Hepatocyte (in vitro differentiated cells): Measurements from ENCODE around the gene UVSSA. TPM values are rescaled to one million over a fixed set of nuclear protein-coding genes. Genes with fewer than 3 reads are reported as not detected.

Experiments
- DNase-seq: peaks from one replicate; pipeline ENCODE4 v3.0.0-alpha.2; 2016; ENCODE audit warnings: low spot score
- H2AFZ ChIP-seq: fragments of 200-600 bp; sonication (generic); 2 replicates; pipeline ENCODE4 v1.6.0; 2016; ENCODE audit warnings: antibody characterized with exemption, mild to moderate bottlenecking
- H3K27ac ChIP-seq: fragments of 200-600 bp; sonication (generic); 2 replicates; pipeline ENCODE4 v1.5.1; 2016; ENCODE audit warnings: mild to moderate bottlenecking
- H3K27me3 ChIP-seq: fragments of 200-600 bp; sonication (generic); 2 replicates; pipeline ENCODE4 v1.6.1; 2016
- H3K36me3 ChIP-seq: fragments of 200-600 bp; sonication (generic); replicated peaks from 2 replicates; pipeline ENCODE4 v1.5.1; 2016; ENCODE audit warnings: low read depth; ENCODE audit not compliant: insufficient read depth
- H3K4me1 ChIP-seq: fragments of 200-600 bp; sonication (generic); 2 replicates; pipeline ENCODE4 v1.5.1; 2016; ENCODE audit warnings: mild to moderate bottlenecking, moderate library complexity; ENCODE audit not compliant: insufficient read depth
- H3K4me2 ChIP-seq: fragments of 200-600 bp; sonication (generic); 2 replicates; pipeline ENCODE4 v1.6.0; 2016
- H3K4me3 ChIP-seq: fragments of 200-600 bp; sonication (generic); 2 replicates; pipeline ENCODE4 v1.5.1; 2016; ENCODE audit warnings: mild to moderate bottlenecking
- H3K79me2 ChIP-seq: fragments of 200-600 bp; sonication (generic); 2 replicates; pipeline ENCODE4 v1.6.0; 2017; ENCODE audit warnings: mild to moderate bottlenecking
- H3K9me2 ChIP-seq: fragments of 200-600 bp; sonication (generic); replicated peaks from 2 replicates; pipeline ENCODE4 v1.6.0; 2017; ENCODE audit warnings: mild to moderate bottlenecking; ENCODE audit not compliant: insufficient read depth
- H3K9me3 ChIP-seq: fragments of 200-600 bp; sonication (generic); 2 replicates; pipeline ENCODE4 v1.5.1; 2016; ENCODE audit warnings: low read depth, mild to moderate bottlenecking
- H4K20me1 ChIP-seq: fragments of 200-600 bp; sonication (generic); 2 replicates; pipeline ENCODE4 v1.6.0; 2016; ENCODE audit warnings: mild to moderate bottlenecking; ENCODE audit not compliant: insufficient read depth, poor library complexity, severe bottlenecking
- EZH2 ChIP-seq: fragments of 200-600 bp; sonication (generic); IDR thresholded peaks from 2 replicates; pipeline ENCODE4 v1.6.1; 2016; ENCODE audit warnings: antibody characterized with exemption, mild to moderate bottlenecking, borderline replicate concordance
- EZH2phosphoT487 ChIP-seq: fragments of 200-600 bp; sonication (generic); IDR thresholded peaks from one replicate; pipeline ENCODE4 v1.6.1; 2018; ENCODE audit warnings: antibody characterized with exemption, mild to moderate bottlenecking, low read depth, moderate library complexity; ENCODE audit not compliant: unreplicated experiment, severe bottlenecking
- WGBS: methylation state at CpG from one replicate; pipeline ENCODE4 v1.1.6; 2016; ENCODE audit warnings: low lambda C conversion rate; ENCODE audit errors: missing lambda C conversion rate; 5-methylcytosine and 5-hydroxymethylcytosine counted together
- polyA plus RNA-seq: library from polyadenylated mRNA; unstranded; fragments of >200 nt; fragmentation: Nextera tagmentation; extraction: Ambion mirVana; gene quantifications from 2 replicates; pipeline ENCODE4 v1.2.1, GENCODE V29; 2016
- total RNA-seq: library from RNA; depleted of rRNA; stranded (reverse); fragments of >200 nt; gene quantifications from 2 replicates; pipeline ENCODE4 v1.2.3, GENCODE V29; 2014
- TF ChIP-seq, protein P1 (sequence below): fragments of 200-600 bp; sonication (generic); IDR thresholded peaks from 2 replicates; pipeline ENCODE4 v1.5.1; 2016; ENCODE audit warnings: antibody characterized with exemption, mild to moderate bottlenecking; ENCODE audit not compliant: poor library complexity

Gene UVSSA
- total and polyA plus RNA-seq, 2 experiments from 2014 or later, result 10.6 to 11.0 TPM

DNA sequence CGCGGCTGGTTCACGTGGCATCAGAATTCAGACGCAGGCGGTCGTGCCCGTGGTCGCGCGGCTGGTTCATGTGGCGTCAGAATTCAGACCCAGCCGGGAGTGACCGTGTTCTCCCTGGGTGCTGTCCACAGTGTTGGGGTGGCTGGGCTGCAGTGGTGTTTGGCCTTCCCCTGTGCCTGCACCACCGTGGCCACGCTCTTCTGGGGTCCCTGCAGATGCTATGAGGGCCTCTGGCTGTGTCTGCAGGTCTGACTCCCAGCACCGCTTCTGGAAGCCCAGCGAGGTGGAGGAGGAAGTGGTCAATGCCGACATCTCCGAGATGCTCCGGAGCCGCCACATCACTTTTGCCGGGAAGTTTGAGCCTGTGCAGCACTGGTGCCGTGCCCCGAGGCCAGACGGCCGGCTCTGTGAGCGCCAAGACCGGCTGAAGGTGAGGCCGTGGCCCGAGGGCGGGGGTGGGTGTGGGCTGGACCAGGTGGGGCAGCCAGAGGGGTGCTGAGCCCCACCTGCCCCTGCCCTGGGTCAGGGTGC, 32.9 kb downstream of the UVSSA start:
- Histone ChIP-seq H3K4me1 (no peaks in the 10 kb centered on the region), H3K9me3 (no peaks in the 10 kb centered on the region), H3K27ac (no peak overlapping the region), H3K4me2 (no peak overlapping the region), H2AFZ (no peak overlapping the region), H3K36me3 (no peaks in the 10 kb centered on the region), H3K79me2 (no peaks in the 10 kb centered on the region), H3K9me2 (no peaks in the 10 kb centered on the region), H4K20me1 (no peaks in the 10 kb centered on the region), H3K27me3 (no peaks in the 10 kb centered on the region), H3K4me3 (no peak overlapping the region)
- 97% methylated on average over 28 of the region's 31 CpGs for WGBS
- DNase-seq, result no peak
- no peak for TF ChIP-seq EZH2
- no peak for TF ChIP-seq EZH2phosphoT487

DNA sequence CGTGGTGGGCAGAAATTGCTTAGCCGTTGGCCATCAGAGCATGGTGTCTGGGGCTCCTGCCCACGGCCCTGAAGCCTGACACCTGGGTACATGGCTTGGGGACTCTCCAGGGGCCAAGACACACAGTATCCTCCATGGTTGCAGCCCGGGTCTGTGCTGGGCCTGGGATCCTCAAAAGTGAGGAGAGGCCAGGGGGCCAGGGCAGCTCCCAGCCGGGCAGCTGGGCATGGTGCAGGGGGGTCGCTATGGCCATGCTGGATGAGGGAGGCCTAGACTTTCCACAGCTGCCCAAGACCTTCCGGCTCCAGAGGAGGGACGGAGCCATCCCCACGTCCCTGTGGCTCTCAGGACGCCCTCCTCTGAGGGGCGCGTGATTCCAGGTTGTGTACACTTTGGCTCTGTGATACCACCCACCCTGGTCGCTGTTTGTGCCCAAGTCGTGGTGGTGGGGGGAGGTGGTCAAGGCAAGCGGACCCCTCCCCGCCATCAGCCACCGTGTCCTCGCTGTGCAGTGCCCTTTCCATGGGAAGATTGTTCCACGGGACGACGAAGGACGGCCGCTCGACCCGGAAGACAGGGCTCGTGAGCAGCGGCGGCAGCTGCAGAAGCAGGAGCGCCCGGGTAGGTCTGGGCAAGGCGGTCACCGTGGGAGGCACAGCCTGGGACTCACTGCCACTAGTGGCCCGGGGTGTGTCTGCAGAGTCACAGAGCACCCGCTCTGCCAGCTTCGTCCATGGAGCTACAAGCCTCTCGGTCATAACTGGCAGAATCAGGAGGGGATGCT, 33.6 kb downstream of the UVSSA start:
- no peak overlapping the region for H3K4me2 ChIP-seq
- no peaks in the 10 kb centered on the region for H4K20me1 ChIP-seq
- no peak overlapping the region for H2AFZ ChIP-seq
- H3K4me3 ChIP-seq, result no peak overlapping the region
- no peaks in the 10 kb centered on the region for H3K79me2 ChIP-seq
- H3K9me2 ChIP-seq, result no peaks in the 10 kb centered on the region
- TF ChIP-seq EZH2phosphoT487 (no peak), EZH2 (no peak)
- TF ChIP-seq, protein P1, sequence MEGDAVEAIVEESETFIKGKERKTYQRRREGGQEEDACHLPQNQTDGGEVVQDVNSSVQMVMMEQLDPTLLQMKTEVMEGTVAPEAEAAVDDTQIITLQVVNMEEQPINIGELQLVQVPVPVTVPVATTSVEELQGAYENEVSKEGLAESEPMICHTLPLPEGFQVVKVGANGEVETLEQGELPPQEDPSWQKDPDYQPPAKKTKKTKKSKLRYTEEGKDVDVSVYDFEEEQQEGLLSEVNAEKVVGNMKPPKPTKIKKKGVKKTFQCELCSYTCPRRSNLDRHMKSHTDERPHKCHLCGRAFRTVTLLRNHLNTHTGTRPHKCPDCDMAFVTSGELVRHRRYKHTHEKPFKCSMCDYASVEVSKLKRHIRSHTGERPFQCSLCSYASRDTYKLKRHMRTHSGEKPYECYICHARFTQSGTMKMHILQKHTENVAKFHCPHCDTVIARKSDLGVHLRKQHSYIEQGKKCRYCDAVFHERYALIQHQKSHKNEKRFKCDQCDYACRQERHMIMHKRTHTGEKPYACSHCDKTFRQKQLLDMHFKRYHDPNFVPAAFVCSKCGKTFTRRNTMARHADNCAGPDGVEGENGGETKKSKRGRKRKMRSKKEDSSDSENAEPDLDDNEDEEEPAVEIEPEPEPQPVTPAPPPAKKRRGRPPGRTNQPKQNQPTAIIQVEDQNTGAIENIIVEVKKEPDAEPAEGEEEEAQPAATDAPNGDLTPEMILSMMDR, result no peak
- WGBS, result 95% methylated on average over 36 of the region's 36 CpGs
- H3K27me3 ChIP-seq, result no peaks in the 10 kb centered on the region
- DNase-seq, result no peak
- no peaks in the 10 kb centered on the region for H3K9me3 ChIP-seq
- H3K36me3 ChIP-seq, result no peaks in the 10 kb centered on the region
- no peaks in the 10 kb centered on the region for H3K4me1 ChIP-seq
- no peak overlapping the region for H3K27ac ChIP-seq

DNA sequence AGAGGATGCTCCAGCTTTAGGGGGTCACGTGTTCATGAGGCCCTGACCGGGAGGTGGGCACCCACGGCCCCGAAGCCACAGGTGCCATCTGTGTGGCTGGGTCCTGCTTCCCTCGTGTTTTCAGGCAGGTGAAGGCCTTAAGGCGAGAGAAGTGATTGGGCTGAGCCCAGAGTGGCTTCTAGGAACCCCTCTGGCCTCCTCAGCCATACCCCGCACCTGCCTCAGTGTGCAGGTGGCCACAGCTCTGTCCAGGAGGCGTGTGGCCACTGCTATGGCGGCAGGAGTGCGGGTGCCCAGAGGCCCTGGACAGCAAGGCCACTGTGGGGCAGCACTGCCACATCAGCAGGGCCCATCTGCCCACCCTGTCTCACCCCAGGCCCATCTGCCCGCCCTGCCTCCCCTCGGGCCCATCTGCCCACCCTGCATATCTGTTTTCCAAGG, 34.2 kb downstream of the UVSSA start:
- 92% methylated on average over 12 of the region's 12 CpGs for WGBS

More for the DNA sequence above, 34.2 kb downstream of the UVSSA start:
- Histone ChIP-seq H3K4me3 (no peak overlapping the region), H3K27ac (no peak overlapping the region), H2AFZ (no peak overlapping the region), H3K27me3 (no peaks in the 10 kb centered on the region), H3K4me1 (no peaks in the 10 kb centered on the region), H3K79me2 (no peaks in the 10 kb centered on the region), H3K36me3 (no peaks in the 10 kb centered on the region), H3K9me3 (no peaks in the 10 kb centered on the region), H3K9me2 (no peaks in the 10 kb centered on the region), H3K4me2 (no peak overlapping the region), H4K20me1 (no peaks in the 10 kb centered on the region)
- DNase-seq, result no peak
- TF ChIP-seq EZH2 (no peak), EZH2phosphoT487 (no peak)
- TF ChIP-seq, protein P1, result no peak
